GM19351 (cell line): ENCODE results near the gene MRRF.

Source experiments
- ATAC-seq: cut with Tn5 transposase; IDR thresholded peaks from one replicate; pipeline ENCODE4 v1.9.1; 2021; ENCODE audit warnings: mild to moderate bottlenecking, moderate library complexity; ENCODE audit not compliant: unreplicated experiment

MRRF gene, protein sequence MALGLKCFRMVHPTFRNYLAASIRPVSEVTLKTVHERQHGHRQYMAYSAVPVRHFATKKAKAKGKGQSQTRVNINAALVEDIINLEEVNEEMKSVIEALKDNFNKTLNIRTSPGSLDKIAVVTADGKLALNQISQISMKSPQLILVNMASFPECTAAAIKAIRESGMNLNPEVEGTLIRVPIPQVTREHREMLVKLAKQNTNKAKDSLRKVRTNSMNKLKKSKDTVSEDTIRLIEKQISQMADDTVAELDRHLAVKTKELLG

DNA sequence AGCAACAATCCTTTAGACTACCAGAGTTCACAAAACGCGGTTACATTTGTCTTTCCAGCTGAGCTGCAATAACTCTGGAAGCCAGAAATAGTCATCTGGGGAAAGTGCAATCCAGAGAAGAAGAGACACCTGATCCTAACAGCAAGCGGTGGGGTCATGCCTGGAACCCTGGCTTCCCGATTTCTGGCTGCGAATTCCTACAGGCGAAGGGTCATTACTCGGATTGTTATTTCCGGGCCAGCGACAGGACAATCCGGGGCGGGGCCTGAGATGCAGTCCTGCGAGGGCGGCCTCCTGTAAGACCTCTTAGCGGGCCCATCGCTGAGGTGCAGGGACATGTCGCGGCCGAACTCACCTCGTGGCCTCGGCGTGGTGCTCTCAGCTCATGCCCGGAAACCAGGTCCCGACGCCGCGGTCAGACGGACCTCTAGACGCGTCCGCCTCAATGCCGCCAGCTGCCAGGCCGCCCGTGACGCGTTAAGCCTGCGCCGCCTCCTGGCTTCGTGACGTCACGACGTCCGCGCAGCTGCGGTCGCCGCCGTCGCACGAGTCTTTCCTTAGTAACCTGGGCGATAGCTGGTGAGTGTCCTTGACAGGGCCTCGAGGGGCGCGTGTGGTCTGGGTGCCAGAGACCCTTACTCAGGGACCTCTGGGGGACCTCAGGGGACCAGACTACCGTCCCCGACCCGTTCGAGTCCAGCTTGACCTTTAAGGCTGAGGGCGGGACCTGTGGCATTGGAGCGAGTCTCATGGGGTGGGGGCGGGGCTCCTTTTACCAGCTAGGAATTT is at the start of gene MRRF, which contains the start of gene RBM18:
TSS of gene MRRF (plus strand) at position 523 of the 789 bp plus-strand sequence. CDS start 6,010 bp downstream, outside the sequence.
TSS of gene RBM18 (minus strand) at position 481 of the 789 bp plus-strand sequence. CDS start 3,348 bp downstream, outside the sequence.
- ATAC-seq, result peak; percentile 83

DNA sequence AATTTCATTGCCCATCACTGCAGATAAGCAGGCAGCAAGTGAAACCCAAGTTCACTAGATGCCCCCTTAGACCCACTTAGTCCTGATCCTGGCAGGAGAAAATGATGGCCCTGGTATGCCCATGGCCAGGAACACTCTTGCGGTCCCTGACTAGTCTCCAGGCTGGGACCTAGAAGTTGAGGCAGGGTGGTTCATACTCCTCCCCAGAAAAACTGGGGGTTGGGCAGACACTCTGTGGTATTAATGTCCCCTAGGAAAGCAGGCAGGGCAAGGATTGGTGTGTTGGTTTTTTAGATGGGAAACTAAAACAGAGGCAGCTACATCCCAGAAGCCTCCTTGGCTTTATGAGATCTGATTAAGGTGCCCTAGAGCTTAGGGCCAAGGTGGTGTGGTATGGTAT is 49.0 kb upstream of the MRRF start:
- ATAC-seq, result no peak

DNA sequence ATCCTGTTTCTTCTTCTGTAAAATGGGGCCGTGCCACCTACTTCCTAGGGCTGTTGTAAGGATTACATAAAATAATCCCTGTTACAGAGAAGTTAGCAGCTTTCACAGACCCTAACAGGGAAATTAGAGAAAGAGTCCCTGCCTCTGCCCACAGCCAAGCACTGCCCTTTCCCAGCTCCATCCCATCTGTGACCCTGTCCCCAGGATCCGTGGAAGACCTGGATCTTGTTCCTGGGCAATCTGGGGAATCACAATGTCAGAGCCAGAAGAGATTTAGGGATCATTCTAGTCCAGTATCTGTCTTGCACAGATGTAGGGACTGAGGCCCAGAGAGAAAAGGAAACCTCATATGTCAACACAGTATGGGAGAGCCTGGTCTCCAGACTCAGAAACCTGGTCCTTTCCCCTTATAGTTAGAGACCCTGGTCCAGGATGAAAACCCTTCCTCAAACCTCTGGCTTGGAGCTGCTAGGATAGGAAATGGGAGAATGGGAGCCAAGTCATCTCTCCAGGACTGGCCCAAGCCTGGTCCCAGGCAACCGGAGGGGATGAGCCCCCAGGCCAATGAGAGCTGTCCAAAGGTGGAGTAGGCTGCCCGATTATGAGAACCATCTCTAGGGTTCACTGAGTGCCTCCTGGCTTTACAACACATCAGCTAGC is 48.4 kb upstream of the MRRF start:
- no peak for ATAC-seq

DNA sequence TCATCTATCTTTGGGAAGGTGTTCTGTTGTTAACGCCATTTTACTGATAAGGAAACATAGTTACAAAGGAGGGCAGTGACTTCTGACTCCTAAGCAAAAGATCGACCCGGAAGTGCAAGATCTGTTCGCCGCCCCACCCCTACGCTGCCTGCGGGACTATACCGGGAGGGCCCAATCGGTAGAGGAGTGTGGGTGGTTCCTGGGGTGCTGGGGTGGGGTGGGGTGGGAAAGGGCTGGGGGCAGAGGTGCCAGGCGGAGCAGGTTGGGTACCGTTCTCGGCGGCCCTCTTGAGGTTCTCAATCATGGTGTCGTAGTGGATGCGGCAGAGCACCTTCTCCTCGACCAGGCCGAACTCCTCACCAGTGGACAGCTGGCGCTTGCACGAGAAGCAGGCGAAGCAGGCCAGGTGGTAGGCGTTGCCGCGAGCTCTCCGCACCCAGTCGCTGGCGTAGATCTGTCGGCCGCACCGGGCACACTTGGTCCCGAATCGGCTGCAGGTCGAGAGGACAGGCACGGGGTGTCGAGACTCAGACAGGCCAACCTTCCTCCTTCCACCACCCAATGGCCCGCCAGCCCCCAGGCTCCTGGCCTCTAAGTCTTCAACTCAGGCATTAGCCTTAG is 47.8 kb upstream of the MRRF start:
- ATAC-seq, result no peak

DNA sequence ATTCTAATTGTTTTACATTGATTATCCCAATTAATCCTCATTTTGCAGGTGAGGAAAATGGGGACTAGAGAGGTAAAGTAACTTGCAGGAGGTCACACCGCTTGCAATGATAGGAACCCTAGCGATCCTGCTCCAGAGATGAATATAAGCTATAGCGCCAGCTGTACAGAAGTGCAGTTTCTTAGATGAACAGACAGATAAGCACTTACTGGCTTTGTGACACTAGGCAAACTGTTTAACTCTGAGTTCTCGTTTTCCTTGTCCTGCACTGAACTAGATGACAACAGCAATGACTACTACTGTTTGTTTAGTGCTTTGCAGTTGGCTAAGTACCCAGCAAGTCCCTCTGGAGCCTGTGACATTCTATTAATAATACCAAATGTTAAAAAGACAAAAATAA is 47.0 kb upstream of the MRRF start:
- ATAC-seq, result no peak

DNA sequence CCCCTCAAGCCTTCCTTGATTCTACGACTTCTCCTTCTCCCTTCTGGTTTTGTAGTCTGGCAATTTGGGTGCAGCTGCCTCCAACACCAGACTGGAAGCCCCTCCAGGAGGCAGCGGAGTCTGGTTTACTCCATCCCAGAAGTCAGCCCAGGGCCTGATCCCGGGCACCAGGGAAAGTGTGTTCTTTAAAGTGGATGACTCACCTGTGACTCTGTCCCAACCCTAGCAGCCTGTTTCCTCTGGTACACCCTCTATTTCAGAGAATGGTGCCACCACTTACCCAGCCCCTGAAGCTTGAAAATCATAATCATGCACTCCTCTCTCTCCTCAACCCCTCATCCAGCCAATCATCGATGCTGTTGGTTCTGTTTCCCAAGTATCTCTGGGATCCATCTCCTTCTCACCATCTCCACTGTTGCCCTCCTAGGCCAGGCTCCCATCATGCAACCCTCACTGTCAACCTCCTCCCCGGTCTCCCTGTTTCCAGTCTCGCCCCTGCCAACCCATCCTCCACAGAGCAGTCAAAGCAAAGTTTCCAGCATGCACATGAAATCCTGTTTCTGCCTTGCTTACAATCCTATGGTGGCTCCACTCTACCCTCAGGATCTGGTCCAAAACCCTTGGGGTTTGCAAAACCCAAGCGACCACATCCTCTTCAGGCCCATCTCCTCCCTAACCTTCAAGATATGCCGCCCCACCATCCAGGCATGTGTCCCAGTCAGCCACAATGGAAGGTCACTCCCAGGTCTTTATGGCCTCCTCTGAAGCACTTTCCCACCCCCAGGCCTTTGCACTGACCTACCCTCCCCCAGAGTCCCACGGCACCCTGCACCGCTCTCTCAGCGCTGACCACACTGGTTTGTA is 46.4 kb upstream of the MRRF start:
- no peak for ATAC-seq

DNA sequence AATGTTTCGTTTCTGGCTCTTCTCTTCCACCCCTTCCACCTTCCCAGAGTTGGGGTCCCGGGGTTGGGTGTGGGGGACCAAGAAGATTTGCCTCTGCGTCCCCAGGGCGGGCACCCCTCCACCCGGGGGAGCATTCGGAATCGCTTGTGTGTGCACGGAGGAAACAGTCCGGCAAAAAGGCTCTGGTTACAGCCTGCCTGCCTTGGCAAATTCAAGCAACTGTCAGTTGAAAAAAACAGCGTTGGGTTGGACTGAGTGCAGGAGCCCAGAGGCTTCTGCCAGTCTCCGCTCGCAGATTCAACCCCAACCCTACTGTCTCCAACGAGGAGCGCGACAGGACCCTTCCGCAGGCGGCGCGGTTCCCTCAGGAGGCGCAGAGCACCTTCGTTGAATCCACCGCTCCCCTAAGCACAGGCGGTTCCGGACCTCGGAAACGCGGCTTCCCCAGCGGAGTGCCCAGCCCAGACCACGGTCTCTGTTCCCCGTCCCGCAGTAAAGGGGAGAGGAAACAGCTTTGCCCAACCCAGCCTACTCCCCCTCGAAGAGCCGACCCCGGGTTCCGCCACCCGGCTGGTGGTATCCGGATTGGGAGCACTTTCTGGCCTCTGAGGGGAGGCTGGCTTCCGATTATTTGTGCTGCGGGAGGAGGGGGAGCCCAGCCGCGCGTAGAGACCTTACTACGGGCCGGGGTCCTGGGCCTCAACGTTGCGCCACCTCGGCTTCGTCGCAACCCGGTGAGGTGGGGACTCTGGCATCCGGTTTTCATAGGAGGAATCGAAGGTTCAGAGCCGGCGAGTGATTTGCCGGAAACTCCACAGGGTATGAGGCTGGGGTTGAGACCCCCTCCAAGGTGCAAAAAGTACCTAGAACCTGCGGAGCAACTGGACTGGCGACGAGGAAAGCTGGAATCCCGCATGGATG is 45.5 kb upstream of the MRRF start:
- ATAC-seq, result no peak

DNA sequence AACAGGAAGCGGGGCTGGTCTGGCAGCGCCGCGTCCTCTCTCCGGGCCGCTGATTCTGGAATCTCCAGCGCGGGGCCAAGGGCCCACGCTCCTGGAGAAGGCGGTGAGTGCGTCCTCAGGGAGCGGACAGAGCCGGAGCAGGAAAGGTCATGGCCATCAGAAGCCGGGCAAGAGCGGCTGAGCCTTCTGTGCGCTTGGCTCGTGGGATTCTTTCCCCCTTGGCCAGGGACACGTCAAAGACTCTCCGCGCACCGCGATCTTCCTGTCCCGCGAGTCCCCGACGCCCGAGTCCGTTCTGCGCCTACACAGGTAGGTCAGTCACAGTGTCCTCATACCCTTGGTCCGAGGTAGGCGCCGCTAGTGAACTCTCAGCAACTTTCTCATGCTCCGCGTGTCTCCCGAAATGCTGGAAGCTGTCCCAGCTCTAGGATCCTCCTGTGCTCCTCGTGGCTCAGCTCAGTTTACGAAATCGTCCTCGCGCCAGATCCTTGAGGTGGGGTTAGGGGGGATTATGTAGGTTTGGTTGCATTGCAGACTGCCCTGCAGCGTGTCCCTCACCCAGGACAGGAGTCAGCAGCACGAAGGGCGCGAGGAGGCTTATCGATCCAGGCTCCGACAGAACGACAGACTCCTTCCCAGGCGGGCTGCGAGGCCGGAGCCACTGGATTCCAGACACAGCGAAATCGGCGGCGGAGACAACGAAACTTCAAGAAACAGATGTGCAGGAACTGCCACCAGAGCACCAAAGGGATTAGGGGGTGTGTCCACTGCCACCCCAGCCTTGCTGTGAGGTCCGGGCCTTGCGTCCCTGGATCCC is 44.6 kb upstream of the MRRF start:
- no peak for ATAC-seq

DNA sequence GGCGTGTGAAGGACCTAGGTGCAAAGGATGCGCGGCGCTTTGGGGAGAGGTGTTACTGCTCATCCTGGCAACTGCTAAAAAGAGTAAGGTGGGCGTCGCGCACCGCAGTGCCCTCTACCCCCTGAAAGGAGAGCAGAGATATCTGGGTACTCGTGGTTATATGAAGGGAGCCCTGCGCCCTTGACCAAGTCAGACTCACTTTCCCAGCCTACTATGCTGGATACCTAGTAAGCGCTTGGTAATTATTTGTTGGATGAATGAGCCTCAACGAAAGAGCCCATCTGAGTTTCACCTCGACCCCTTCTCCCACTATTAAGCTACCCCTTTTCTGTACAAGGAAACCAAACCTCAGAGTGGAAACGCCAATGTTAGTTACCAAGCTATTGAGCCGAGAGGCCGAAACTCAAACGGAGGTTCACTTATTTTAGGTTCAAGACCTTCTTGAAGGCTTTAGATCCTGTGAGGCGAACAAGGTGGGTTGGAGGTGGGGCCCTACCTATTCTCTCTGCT is 44.0 kb upstream of the MRRF start:
- ATAC-seq, result no peak

DNA sequence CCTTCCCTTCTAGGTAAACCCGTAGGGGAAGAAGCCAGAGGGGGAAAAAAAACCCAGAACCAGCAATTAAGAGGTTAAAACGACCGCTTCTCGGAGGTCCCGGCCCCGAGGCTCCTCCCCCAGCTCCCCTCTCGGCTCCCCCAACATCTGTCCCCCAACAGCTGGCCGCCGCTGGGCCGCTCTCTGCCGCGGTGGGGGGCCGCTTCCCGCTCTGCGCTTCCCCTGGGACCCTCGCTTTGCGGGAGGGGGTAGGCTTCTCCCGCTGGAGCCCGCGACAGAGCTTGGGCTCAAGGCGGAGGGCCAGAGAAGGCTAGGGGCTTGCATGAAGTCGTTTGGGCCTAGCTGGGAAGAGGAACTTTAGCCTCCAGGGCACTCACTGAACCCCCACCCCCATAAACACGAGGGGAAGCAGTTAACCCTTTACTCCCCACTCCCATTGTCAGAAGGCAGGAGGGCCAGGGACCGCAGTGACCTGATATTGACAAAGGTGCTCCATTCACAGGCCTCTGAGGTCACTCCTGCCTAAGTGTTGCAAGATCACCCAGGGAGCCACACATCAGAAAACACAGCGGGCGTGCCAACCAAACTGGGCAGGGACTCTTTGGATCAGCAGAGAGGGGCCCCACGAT is 43.4 kb upstream of the MRRF start:
- no peak for ATAC-seq

DNA sequence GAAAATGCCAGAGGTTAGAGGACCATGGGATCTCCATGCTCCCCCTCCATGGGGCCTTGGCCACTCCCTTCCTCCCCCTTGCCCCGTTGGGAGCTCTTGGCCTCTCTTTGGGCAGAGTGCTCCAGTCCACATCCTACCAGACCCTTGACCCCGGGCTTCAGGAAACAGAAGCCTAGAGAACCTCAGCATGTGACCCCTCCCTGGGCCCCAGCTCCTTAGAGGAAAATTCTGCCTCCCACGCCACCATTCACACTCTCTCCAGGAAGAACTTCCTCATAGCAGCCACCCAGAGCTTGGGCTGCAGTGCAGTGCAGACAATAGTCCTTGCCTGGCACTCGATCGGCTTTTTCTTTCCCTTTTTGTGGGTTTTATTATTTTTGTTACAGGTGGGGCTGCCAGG is 41.9 kb upstream of the MRRF start:
- no peak for ATAC-seq

DNA sequence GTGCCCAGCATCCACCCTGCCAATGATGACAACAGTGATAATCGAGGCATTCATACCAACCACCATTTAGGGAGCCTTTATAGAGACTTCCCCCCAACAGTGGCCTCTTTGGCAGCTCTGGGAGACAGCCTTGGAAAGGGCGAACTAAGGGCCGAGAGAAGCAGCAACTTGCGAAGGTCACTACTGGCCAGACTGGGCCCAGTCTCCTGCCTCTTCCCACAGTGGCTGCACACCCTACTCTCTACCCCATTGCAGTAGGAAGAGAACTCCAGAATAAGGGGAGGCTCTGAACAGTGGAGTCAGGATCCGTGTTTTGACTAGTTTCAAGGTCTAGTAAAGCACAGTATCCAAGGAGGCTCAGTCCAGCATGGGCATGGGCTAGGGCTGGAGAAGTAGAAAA is 41.2 kb upstream of the MRRF start:
- no peak for ATAC-seq

DNA sequence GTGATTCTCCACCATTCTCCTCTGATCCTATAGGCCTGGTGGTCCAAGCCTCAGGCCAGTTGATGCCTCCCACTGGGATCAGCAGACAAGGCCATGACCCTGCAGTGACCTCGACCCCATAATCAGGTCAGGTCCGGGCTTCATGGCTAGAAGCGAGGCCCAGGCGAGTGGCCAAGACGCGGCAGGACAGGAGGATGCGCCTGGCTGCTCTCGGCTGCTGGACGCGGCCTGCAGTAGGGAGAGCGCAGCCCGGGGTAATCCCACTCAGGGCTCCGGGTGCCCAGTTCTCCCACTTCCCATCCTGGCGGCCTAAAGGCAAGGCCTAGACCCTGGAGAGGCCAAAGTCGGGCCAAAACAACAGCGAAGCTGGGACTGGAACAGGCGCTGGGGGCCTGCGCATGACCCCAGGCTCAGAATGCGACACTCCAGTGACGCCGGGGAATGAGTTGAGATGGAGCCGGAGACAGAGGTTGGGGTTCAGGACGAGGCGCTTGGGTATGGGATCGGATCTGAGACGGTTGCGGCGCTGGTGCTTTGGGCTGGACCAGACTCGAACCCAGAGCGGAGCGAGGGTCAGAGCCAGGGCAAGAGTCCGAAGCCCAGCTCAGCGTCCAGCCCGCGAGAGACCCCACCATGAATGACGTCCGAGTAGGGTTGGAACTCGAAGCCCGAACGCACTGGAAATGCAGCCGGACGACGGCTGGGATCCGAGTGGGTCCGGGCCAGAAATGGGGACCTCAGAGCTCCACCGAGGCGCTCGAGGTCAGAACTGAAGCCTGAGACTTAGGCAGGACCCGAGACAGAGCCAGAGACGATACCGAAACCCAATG is 39.2 kb upstream of the MRRF start:
- ATAC-seq, result no peak

DNA sequence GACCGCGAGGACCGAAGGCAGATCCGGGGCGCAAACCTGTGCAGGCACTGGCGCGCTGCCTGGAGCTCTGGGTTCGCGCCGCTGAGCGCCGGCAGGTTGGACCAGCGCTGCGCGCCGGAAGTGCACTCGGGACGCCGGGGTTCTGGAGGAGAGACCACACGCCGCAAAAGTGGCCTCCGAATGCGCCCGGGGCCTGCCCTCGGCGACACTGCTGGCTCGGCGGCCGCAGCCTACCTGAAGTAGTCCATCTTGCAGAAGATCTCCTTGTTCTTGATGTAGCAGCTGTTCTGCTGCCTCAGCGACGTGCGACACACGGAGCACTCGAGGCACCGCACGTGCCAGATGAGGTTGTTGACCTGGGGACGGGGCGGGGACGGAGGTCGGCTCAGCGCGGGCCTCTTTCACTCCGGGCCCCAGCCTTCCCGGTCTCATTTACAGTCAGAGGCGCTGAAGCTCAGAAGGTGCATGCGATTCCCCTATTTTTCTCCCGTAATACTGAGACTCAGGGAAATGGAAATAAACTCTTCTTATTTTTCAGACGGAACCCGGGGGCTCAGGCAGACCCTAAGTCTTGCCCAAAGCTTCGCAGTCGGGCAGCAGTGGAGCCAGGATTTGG is 38.4 kb upstream of the MRRF start:
- no peak for ATAC-seq

DNA sequence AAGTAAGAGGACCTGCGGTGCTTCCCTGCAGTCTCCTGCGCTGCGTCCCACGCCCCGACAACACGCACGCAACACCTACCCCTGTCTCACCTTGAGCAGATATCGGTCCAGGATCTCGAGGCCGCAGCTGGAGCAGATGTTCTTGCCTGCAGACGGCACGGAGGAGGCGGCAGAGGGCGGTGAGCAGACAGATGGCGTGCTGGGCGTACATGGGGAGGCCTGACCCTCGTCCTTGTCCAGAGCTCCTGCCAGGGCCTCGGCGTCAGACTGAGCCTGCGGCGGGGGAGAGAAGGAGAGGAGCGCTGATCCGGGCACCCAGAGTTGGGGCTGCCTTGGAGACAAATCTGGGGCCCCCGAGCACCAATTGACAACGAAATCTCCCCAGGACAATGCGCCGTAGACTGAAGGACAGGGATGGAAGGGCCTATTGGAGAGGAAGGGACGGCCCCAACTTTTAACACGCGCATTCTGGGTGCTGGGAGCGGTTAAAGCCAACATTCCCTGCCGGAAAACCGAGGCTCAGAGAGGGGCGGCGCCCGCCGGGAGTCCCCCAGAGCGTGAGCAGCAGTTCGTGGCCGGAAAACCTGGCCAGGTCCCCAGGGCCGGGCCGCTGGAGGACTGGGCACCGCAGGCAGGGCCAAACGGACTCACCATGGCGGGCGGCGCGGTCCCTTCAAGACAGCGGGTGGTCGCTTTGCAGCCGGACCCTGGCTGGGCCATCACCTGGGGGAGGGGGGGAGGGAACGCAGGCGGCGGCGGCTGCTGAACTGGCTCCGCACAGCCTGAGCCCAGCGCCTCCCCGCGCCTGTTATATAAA is 37.7 kb upstream of the MRRF start:
- no peak for ATAC-seq

DNA sequence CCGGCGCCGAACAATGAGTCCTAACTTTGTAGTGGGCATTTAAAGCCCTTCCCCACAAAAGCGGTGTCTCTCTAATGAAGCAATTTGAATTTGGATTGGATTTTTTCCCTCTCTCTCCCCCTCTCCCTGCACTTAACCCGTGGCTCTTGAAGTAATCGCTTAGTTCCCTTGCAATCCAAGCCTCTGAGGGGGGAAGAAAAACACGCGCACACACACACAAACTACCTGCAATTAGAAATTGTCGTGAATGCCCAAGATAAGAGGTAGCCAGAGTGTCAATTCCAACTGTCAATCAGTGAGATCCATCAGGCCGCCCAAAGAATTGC is 37.1 kb upstream of the MRRF start:
- no peak for ATAC-seq
